Caco-2 (cell line): ENCODE results near the gene PLA2G4F. TPM values are rescaled to one million over a fixed set of nuclear protein-coding genes. Genes with fewer than 3 reads are reported as not detected.

ENCODE experiments used
- Bru-seq: library from RNA; stranded (reverse); fragments of 400-500 nt; gene quantifications from one replicate; lab custom pipeline; 2021; lab: Mats Ljungman, UMichigan
- BruChase-seq, 2 experiments: library from RNA; stranded (reverse); fragments of 400-500 nt; gene quantifications; one replicate each; lab custom pipeline; 2021; lab: Mats Ljungman, UMichigan
- BruUV-seq: library from RNA; stranded (reverse); fragments of 400-500 nt; replicated peaks from 2 replicates; lab custom pipeline; 2021; lab: Mats Ljungman, UMichigan
- CTCF ChIA-PET: fragments of 300-600 bp; sonication (Branson Sonifier 250); formaldehyde crosslinking; loops from one replicate; lab custom pipeline; 2022; ENCODE audit warnings: antibody characterized with exemption; lab: Charles Lee
- POLR2A ChIA-PET: fragments of 300-600 bp; sonication (Branson Sonifier 250); formaldehyde crosslinking; loops from one replicate; lab custom pipeline; 2022; ENCODE audit warnings: antibody characterized with exemption; lab: Charles Lee
- DNase-seq, 2 experiments: peaks; one replicate each; pipeline versions ENCODE4 v3.0.0 to v3.0.0-alpha.2; 2020 to 2022
- H3K27me3 ChIP-seq: replicated peaks from 2 replicates; pipeline ENCODE4 v1.6.0; 2011; ENCODE audit warnings: low read length; ENCODE audit not compliant: control insufficient read depth, insufficient read depth
- H3K36me3 ChIP-seq: 2 replicates; pipeline ENCODE4 v1.5.1; 2011; ENCODE audit warnings: low read length; ENCODE audit not compliant: control insufficient read depth, insufficient read depth
- H3K4me1 ChIP-seq: fragments of 250-450 bp; sonication (Bioruptor Pico); 2 replicates; pipeline ENCODE4 v1.5.1; 2020; ENCODE audit warnings: mild to moderate bottlenecking
- H3K4me3 ChIP-seq: 2 replicates; pipeline ENCODE4 v1.5.1; 2011; ENCODE audit warnings: low read depth, mild to moderate bottlenecking, control low read depth, low read length
- H3K9me3 ChIP-seq: fragments of 250-450 bp; sonication (Bioruptor Pico); 2 replicates; pipeline ENCODE4 v1.5.1; 2020; ENCODE audit warnings: mild to moderate bottlenecking, moderate library complexity
- H3K27ac Mint-ChIP-seq: one replicate; pipeline ENCODE4 v1.8.0; 2022; ENCODE audit warnings: mixed read lengths; ENCODE audit not compliant: unreplicated experiment
- H3K27me3 Mint-ChIP-seq: one replicate; pipeline ENCODE4 v1.8.0; 2022; ENCODE audit warnings: mixed read lengths; ENCODE audit not compliant: insufficient read depth, unreplicated experiment
- H3K36me3 Mint-ChIP-seq: one replicate; pipeline ENCODE4 v1.8.0; 2022; ENCODE audit warnings: mild to moderate bottlenecking, mixed read lengths; ENCODE audit not compliant: insufficient read depth, unreplicated experiment
- H3K4me1 Mint-ChIP-seq: one replicate; pipeline ENCODE4 v1.8.0; 2022; ENCODE audit warnings: low read depth, mixed read lengths; ENCODE audit not compliant: unreplicated experiment
- H3K4me3 Mint-ChIP-seq: one replicate; pipeline ENCODE4 v1.8.0; 2022; ENCODE audit warnings: mild to moderate bottlenecking, moderate library complexity, mixed read lengths; ENCODE audit not compliant: unreplicated experiment
- H3K9me3 Mint-ChIP-seq: one replicate; pipeline ENCODE4 v1.8.0; 2022; ENCODE audit warnings: mixed read lengths; ENCODE audit not compliant: unreplicated experiment
- intact Hi-C: fragments of 100-400 bp; cut with micrococcal nuclease; formaldehyde crosslinking; loops from one replicate; pipeline ENCODE4 v1.10.0; 2022; ENCODE audit not compliant: unreplicated experiment
- long read RNA-seq: library from polyadenylated mRNA; stranded (forward); transcript quantifications from one replicate; pipeline ENCODE4 v2.0.0, GENCODE V29; 2022
- total RNA-seq: library from RNA; stranded (reverse); gene quantifications from 2 replicates; pipeline ENCODE4 v1.2.3, GENCODE V29; 2022
- TF ChIP-seq, protein P1 (sequence below), 2 experiments: fragments of 200-600 bp in 1 of 2; IDR thresholded peaks; 1 replicate in 1 of 2; 2 replicates in 1 of 2; pipeline versions ENCODE4 v1.5.1 to v1.8.0; 2011 to 2022; ENCODE audit warnings: antibody characterized with exemption in 1 of 2, control low read depth in 1 of 2, inconsistent platforms in 1 of 2, low read depth in 1 of 2, low read length in 1 of 2, mild to moderate bottlenecking in 1 of 2, moderate library complexity in 1 of 2; ENCODE audit not compliant: insufficient read depth in 1 of 2, severe bottlenecking in 1 of 2, unreplicated experiment in 1 of 2

PLA2G4F gene, protein sequence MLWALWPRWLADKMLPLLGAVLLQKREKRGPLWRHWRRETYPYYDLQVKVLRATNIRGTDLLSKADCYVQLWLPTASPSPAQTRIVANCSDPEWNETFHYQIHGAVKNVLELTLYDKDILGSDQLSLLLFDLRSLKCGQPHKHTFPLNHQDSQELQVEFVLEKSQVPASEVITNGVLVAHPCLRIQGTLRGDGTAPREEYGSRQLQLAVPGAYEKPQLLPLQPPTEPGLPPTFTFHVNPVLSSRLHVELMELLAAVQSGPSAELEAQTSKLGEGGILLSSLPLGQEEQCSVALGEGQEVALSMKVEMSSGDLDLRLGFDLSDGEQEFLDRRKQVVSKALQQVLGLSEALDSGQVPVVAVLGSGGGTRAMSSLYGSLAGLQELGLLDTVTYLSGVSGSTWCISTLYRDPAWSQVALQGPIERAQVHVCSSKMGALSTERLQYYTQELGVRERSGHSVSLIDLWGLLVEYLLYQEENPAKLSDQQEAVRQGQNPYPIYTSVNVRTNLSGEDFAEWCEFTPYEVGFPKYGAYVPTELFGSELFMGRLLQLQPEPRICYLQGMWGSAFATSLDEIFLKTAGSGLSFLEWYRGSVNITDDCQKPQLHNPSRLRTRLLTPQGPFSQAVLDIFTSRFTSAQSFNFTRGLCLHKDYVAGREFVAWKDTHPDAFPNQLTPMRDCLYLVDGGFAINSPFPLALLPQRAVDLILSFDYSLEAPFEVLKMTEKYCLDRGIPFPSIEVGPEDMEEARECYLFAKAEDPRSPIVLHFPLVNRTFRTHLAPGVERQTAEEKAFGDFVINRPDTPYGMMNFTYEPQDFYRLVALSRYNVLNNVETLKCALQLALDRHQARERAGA
- total RNA-seq = 2.5 and 2.9 TPM in 2 replicates
- percentile 34 among the genes with signal in this experiment for Bru-seq, nascent RNA
- BruChase-seq, experiment 1, labeled RNA remaining after a 2-hour chase = percentile 37 among the genes with signal in this experiment
- percentile 42 among the genes with signal in this experiment for BruChase-seq, experiment 2, labeled RNA remaining after a 6-hour chase
- long read RNA-seq, partial matches to known transcripts = 0 of 1 reads
- long read RNA-seq, other reads (novel, unspliced or antisense) = 1 of 1 reads

DNA sequence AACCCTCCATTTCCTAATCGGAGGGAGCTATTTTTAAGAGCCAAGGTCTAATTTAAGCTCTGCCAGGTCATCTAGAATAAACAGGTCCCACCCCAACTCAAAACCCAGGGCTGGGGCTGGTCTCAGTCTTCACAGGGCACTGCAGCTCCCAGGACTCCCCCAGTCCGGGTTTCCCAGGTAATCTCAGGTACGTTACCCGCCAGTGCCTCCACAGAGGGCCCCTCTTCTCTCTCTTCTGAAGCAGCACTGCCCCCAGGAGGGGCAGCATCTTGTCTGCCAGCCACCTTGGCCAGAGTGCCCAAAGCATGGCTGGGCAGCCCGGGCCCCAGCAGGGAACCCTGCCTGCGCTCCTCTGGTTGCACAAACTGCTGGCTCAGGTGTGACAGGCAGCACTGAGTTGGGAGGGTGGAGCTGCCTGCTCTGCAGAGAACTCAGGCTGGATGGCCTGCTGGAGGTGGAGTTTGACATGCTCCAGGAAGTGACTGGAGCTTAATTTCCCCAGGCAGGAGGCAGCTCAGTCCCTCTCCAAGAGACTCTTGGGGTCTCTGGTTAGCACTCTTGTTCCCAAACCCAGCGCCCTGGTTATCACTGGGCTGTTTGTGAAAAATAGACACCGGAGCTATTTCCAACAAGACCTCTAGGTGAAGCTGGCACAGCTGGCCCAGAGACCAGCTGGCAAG is at the start of gene PLA2G4F:
TSS of gene PLA2G4F (minus strand) at position 394 of the 680 bp plus-strand sequence. CDS start at position 307, 87 bp downstream.
- Mint-ChIP-seq H3K36me3 (peaks cover 18% of the 10 kb centered on the region), H3K9me3 (no peaks in the 10 kb centered on the region), H3K27me3 (no peaks in the 10 kb centered on the region), H3K27ac (peak within 1 kb of the TSS; percentile 80), H3K4me1 (no peaks in the 10 kb centered on the region), H3K4me3 (peak within 1 kb of the TSS; percentile 62)
- H3K27me3 ChIP-seq = no peaks in the 10 kb centered on the region
- no peaks in the 10 kb centered on the region for H3K36me3 ChIP-seq
- no peaks in the 10 kb centered on the region for H3K9me3 ChIP-seq
- TF ChIP-seq, protein P1, sequence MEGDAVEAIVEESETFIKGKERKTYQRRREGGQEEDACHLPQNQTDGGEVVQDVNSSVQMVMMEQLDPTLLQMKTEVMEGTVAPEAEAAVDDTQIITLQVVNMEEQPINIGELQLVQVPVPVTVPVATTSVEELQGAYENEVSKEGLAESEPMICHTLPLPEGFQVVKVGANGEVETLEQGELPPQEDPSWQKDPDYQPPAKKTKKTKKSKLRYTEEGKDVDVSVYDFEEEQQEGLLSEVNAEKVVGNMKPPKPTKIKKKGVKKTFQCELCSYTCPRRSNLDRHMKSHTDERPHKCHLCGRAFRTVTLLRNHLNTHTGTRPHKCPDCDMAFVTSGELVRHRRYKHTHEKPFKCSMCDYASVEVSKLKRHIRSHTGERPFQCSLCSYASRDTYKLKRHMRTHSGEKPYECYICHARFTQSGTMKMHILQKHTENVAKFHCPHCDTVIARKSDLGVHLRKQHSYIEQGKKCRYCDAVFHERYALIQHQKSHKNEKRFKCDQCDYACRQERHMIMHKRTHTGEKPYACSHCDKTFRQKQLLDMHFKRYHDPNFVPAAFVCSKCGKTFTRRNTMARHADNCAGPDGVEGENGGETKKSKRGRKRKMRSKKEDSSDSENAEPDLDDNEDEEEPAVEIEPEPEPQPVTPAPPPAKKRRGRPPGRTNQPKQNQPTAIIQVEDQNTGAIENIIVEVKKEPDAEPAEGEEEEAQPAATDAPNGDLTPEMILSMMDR (IDR thresholded peaks at IDR 0.05; ENCODE audit: insufficient read depth in 1 of 2, low read depth in 1 of 2, low read length in 1 of 2, severe bottlenecking in 1 of 2, unreplicated experiment in 1 of 2) = no peak
- peaks cover 17% of the 10 kb centered on the region for H3K4me1 ChIP-seq
- no TSS peak for BruUV-seq
- intact Hi-C loops = no loop called here
- peak; percentile 42 to 63 for DNase-seq
- 0 out of 2 replicates have a peak within 1 kb of the TSS, but pooled peaks have one; percentile 13 for H3K4me3 ChIP-seq
- POLR2A ChIA-PET = interaction anchor here (0.5 to 0.6 kb wide), 2 partner anchors 52 to 293 kb away, joined by 3 to 5 read pairs; partner anchors contain the start of gene VPS39
- CTCF ChIA-PET = interaction anchor here (1.1 kb wide), 1 partner anchor 72 kb away, joined by 4 read pairs; no protein-coding TSS in a partner anchor

DNA sequence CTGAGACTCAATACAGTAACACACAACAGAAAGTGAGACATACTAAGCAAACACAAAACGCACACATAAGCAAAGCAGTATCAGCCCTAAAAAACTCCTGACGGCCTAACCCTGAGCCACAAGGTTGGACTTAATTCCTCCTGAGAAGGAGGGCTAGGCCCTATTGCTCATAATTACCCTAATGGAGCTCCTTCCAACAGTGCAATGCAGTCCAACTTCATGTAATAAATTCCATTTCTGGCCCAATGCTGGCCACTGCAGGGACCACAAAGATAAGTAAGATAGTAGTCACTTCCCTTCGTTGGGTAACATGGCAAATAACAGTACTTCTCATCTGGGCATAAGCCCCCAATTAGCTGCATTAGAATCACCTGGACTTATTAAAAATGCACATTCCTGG is 47.5 kb upstream of the PLA2G4F start:
- Mint-ChIP-seq H3K36me3 (peaks cover 25% of the 10 kb centered on the region), H3K4me1 (no peaks in the 10 kb centered on the region), H3K4me3 (no peak overlapping the region), H3K27me3 (no peaks in the 10 kb centered on the region), H3K27ac (no peak overlapping the region), H3K9me3 (no peaks in the 10 kb centered on the region)
- ChIA-PET POLR2A (no interaction called here), CTCF (no interaction called here)
- H3K9me3 ChIP-seq = no peaks in the 10 kb centered on the region
- TF ChIP-seq, protein P1 (IDR thresholded peaks at IDR 0.05; ENCODE audit: insufficient read depth in 1 of 2, low read depth in 1 of 2, low read length in 1 of 2, severe bottlenecking in 1 of 2, unreplicated experiment in 1 of 2) = no peak
- intact Hi-C loops = no loop called here
- H3K4me1 ChIP-seq = peaks cover 4% of the 10 kb centered on the region; the same call in 1 of the 2 replicates
- no peaks in the 10 kb centered on the region for H3K36me3 ChIP-seq
- no peak overlapping the region for H3K4me3 ChIP-seq
- BruUV-seq = no TSS peak
- DNase-seq = no peak
- H3K27me3 ChIP-seq = no peaks in the 10 kb centered on the region
